Lower leg skin (tissue), 3 donors: ENCODE measurements around the gene CLEC3B.

Source experiments
- CTCF ChIP-seq, 3 donors: fragments of 450-650 bp; IDR thresholded peaks; one replicate each; pipeline ENCODE4 v1.5.1; 2016; ENCODE audit warnings: antibody characterized with exemption in 3 of 3, mild to moderate bottlenecking in 3 of 3, moderate library complexity in 2 of 3
- POLR2A ChIP-seq, 2 donors: fragments of 450-650 bp; IDR thresholded peaks; one replicate each; pipeline ENCODE4 v1.6.1; 2016 to 2017; ENCODE audit warnings: antibody characterized with exemption in 2 of 2, mild to moderate bottlenecking in 1 of 2, moderate library complexity in 1 of 2

GRCh38 chr3:45001738-45002137, 24.4 kb upstream of the CLEC3B start:
- TF ChIP-seq POLR2A (IDR thresholded peaks at IDR 0.05): no peak
- no peak for TF ChIP-seq CTCF (IDR thresholded peaks at IDR 0.05)
